ENCODE results near the gene VSIG10L2.

DNA sequence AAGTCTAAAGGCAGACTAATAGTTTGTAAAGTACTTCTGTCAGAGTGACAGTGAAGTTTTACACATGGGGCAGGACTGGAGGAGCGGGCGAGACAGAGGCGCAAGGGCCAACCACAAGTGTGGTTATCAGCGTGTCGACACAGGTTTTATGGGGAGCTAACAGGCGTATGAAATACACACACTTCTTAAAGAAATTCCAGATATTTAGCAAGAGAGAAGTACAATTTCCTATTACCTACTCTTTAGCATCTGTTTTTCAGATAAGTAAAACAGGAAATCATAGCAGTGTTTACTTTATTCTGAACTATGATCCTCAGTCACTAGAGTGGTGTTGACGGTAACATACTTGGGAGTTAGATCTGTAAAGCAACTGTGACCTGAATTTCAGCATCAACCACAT lies 22.5 kb downstream of the VSIG10L2 start:
- no peak for TF ChIP-seq GATA3 (IDR thresholded peaks at IDR 0.05; ENCODE audit: low read depth, low read length)
- no peak for TF ChIP-seq GATA2 (IDR thresholded peaks at IDR 0.05; ENCODE audit: low read depth, low read length)

All from SH-SY5Y (cell line).